Measurements from ENCODE around the gene C3orf20. TPM values are rescaled to one million over a fixed set of nuclear protein-coding genes. Genes with fewer than 3 reads are reported as not detected.

The C3orf20 gene
- total and polyA plus RNA-seq, 2 donors (not counting 1 experiment from before 2014, with no cell fraction given): 0.12 to 0.34 TPM

- no peak overlapping the region for H3K4me3 Mint-ChIP-seq
- H3K79me2 ChIP-seq (ENCODE audit: control insufficient read depth, insufficient read depth, low read length): no peaks in the 10 kb centered on the region
- ChIA-PET POLR2A (no interaction called here), CTCF (no interaction called here)
- no peak for ATAC-seq (ENCODE audit: low read depth)
- no peaks in the 10 kb centered on the region for H3K27me3 Mint-ChIP-seq
- H2AFZ ChIP-seq (ENCODE audit: insufficient read depth, low read depth, low read length, poor library complexity, severe bottlenecking): no peak overlapping the region
- DNase-seq: no peak
- H3K9me3 Mint-ChIP-seq (ENCODE audit: insufficient read depth): no peaks in the 10 kb centered on the region
- H4K20me1 ChIP-seq (ENCODE audit: control insufficient read depth, insufficient read depth, low read length, poor library complexity, severe bottlenecking): no peaks in the 10 kb centered on the region
- WGBS (ENCODE audit: insufficient coverage): 100% methylated on average over 2 of the region's 3 CpGs
- H3K36me3 ChIP-seq (replicated peaks in 1 of 2; ENCODE audit: control extremely low read depth in 1 of 2, control insufficient read depth in 1 of 2, extremely low read depth in 1 of 2, insufficient read depth in 2 of 2, low read length in 1 of 2): no peaks in the 10 kb centered on the region
- H3K9ac ChIP-seq (ENCODE audit: low read length): no peak overlapping the region
- no peaks in the 10 kb centered on the region for H3K27me3 ChIP-seq (replicated peaks in 1 of 4; ENCODE audit: control extremely low read depth in 1 of 4, control insufficient read depth in 3 of 4, insufficient read depth in 4 of 4, low read length in 3 of 4)
- no peak overlapping the region for H3K27ac ChIP-seq (ENCODE audit: low read length in 2 of 2)
- H3K4me1 Mint-ChIP-seq: no peaks in the 10 kb centered on the region
- no peak overlapping the region for H3K4me2 ChIP-seq (replicated peaks; ENCODE audit: low read depth, low read length, poor library complexity, severe bottlenecking)
- no peak for TF ChIP-seq EZH2 (IDR thresholded peaks at IDR 0.05; ENCODE audit: borderline replicate concordance, insufficient read depth, low read depth, low read length, poor library complexity, severe bottlenecking)
- TF ChIP-seq CTCF (IDR thresholded peaks at IDR 0.05): no peak
- H3K4me3 ChIP-seq (ENCODE audit: control extremely low read depth in 1 of 5, extremely low read depth in 1 of 5, insufficient read depth in 1 of 5, low read depth in 2 of 5, low read length in 4 of 5): no peak overlapping the region
- intact Hi-C loops (cut with micrococcal nuclease): no loop called here
- no peak overlapping the region for H3K27ac Mint-ChIP-seq
- no peaks in the 10 kb centered on the region for H3K4me1 ChIP-seq (ENCODE audit: control insufficient read depth in 2 of 2, insufficient read depth in 2 of 2, low read length in 2 of 2)
- H3K9me3 ChIP-seq (ENCODE audit: control extremely low read depth in 1 of 3, control insufficient read depth in 2 of 3, insufficient read depth in 1 of 3, low read length in 2 of 3): no peaks in the 10 kb centered on the region
These were observed 28.9 kb downstream of the C3orf20 start for GRCh38 chr3:14703791-14704190.

- whole genome bisulfite sequencing (ENCODE audit: insufficient coverage): 100% methylated on average over 4 of the region's 5 CpGs
- no peaks in the 10 kb centered on the region for H3K79me2 ChIP-seq (ENCODE audit: control insufficient read depth, insufficient read depth, low read length)
- no peaks in the 10 kb centered on the region for H3K4me1 ChIP-seq (ENCODE audit: control insufficient read depth in 2 of 2, insufficient read depth in 2 of 2, low read length in 2 of 2)
- H3K27ac ChIP-seq (ENCODE audit: low read length in 2 of 2): no peak overlapping the region
- intact Hi-C loops (cut with micrococcal nuclease): no loop called here
- H3K27me3 ChIP-seq (replicated peaks in 1 of 4; ENCODE audit: control extremely low read depth in 1 of 4, control insufficient read depth in 3 of 4, insufficient read depth in 4 of 4, low read length in 3 of 4): no peaks in the 10 kb centered on the region
- Mint-ChIP-seq H3K27me3 (no peaks in the 10 kb centered on the region), H3K4me3 (no peak overlapping the region), H3K27ac (no peak overlapping the region), H3K4me1 (no peaks in the 10 kb centered on the region), H3K9me3 (ENCODE audit: insufficient read depth) (no peaks in the 10 kb centered on the region)
- TF ChIP-seq EZH2 (IDR thresholded peaks at IDR 0.05; ENCODE audit: borderline replicate concordance, insufficient read depth, low read depth, low read length, poor library complexity, severe bottlenecking) (no peak), CTCF (IDR thresholded peaks at IDR 0.05) (no peak)
- ChIA-PET POLR2A (no interaction called here), CTCF (no interaction called here)
- H4K20me1 ChIP-seq (ENCODE audit: control insufficient read depth, insufficient read depth, low read length, poor library complexity, severe bottlenecking): no peaks in the 10 kb centered on the region
- H3K4me2 ChIP-seq (replicated peaks; ENCODE audit: low read depth, low read length, poor library complexity, severe bottlenecking): no peak overlapping the region
- peaks cover 0 to 1% of the 10 kb centered on the region in 2 experiments for H3K36me3 ChIP-seq (replicated peaks in 1 of 2; ENCODE audit: control extremely low read depth in 1 of 2, control insufficient read depth in 1 of 2, extremely low read depth in 1 of 2, insufficient read depth in 2 of 2, low read length in 1 of 2)
- DNase-seq (no peak), ATAC-seq (ENCODE audit: low read depth) (no peak)
- H2AFZ ChIP-seq (ENCODE audit: insufficient read depth, low read depth, low read length, poor library complexity, severe bottlenecking): no peak overlapping the region
- no peaks in the 10 kb centered on the region for H3K9me3 ChIP-seq (ENCODE audit: control extremely low read depth in 1 of 3, control insufficient read depth in 2 of 3, insufficient read depth in 1 of 3, low read length in 2 of 3)
- H3K4me3 ChIP-seq (ENCODE audit: control extremely low read depth in 1 of 5, extremely low read depth in 1 of 5, insufficient read depth in 1 of 5, low read depth in 2 of 5, low read length in 4 of 5): no peak overlapping the region
- no peak overlapping the region for H3K9ac ChIP-seq (ENCODE audit: low read length)
These were observed 31.2 kb downstream of the C3orf20 start for GRCh38 chr3:14706096-14706495.
